ENCODE results near the gene APRT.
A peak's percentile ranks its signal among the peaks of the same experiment; 100 is the strongest.
"Not testable (repeated sequence)": the region's sequence is repeated elsewhere in the genome, so short reads cannot be mapped to it uniquely, and the experiment has no call there.

The APRT gene

GRCh38 chr16:88841521-88842307 lies 30.0 kb upstream of the APRT start:
- DNase-seq = no peak

DNA sequence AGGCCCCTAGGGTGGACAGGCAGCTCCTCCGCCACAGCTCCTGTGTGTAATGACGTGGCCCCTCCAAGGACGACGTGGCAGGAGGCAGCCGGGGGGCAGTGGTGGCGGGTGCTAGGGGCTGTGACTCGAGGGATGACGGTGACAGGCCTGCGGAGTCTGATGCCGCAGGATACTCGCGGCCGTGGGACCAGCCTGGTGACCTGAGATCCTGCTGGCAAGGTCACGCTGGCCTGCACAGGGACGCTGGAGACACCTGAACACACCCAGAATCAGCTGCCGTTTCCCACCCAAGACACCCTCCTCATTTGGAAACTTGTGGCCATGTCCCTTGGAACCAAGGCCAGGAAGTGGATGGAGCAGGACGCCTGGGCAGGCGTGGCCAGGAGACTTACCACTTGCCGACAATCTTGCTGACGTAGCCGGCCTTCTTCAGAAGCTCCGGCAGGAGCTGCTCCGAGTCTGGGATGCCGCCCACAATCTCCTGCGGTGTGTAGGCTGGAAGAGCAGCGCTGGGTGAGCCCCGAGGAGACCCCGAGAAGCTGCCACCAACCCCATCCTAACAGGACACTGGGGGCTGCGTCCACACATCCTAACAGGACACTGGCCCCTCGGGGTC lies 29.0 kb upstream of the APRT start:
- DNase-seq = no peak

DNA sequence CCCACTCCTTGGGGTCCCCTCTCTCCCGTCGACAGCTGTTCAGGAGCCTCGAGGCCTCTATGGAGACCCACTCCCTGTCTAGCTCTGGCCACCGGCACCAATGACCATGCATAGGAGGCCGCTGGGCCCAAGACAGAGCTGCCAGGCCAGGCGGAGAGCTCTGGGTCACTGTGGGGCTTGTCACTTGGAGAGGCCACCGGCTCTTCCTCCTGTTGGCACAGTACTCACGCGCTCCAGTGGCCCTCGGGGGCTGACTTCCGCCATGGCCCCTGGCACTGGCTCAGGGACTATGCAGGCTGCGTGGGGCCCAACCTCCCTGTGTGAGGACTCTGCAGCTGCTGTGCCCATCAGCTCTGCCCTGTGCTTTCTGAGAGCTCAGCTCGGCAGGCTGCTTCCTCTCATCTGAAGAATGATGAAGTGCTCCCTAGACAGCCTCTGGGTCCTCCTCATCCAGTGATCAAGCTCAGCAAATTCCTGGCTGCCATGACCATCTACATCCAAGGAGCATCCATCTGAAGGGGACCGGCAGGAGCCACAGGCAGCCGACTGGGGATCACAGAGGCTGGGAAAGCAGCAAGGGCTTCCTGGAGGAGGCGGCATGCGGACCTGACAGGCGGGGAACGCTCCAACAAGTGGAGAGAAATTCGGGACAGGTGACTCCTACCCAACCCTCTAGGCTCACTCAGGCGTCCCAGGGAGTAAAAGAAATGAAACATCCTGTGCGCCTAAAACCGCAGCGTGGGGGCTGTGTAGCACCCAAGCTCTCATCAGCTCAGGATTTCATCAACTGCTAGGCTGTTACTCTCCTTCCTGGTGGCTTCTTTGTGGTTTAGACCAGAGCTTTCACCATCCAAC lies 28.2 kb upstream of the APRT start:
- peak in 1 of 3 donors; percentile 13 for DNase-seq

GRCh38 chr16:88839026-88839529 lies 27.4 kb upstream of the APRT start:
- peak in 1 of 3 donors; percentile 17 for DNase-seq

DNA sequence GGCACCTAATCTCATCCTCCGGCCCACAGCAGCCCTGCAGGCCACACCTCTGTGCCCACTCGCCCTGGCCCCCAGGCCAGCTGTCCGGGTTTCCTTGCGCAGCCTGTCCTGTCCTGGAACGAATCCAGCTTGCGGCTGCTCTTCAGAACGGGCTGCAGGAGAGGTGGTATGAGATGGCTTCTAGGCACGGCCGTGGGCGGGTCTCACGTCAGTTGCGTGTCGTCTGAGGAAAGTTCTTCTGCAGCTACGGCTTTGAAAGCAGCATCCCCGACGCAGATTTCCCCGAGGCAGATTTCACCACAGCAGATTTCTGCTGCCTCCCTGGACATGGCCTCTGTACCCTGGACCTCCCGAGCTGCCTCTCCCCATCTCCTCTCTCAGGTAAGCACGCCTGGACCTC lies 26.8 kb upstream of the APRT start:
- no peak for DNase-seq

GRCh38 chr16:88837806-88838205 lies 26.1 kb upstream of the APRT start:
- DNase-seq = no peak

DNA sequence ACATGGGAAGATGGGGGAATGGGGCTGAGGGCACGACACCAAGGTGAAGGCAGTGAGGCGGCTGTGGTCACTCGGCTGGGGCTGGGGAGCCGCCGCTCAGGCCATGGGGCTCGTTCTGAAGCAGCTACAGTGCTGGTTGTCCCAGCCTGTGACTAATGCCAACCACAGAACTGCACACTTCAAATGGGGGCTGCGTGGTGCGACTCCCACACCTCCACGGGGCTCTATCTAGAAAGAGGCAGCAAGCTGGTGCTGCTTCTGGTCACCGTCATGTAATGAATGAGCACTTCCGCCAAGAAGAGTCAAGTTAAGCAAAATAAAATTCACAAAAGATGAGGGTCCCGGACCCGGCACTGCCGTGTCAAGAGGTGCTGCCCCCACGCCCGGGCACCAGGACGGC lies 25.1 kb upstream of the APRT start:
- DNase-seq = no peak

DNA sequence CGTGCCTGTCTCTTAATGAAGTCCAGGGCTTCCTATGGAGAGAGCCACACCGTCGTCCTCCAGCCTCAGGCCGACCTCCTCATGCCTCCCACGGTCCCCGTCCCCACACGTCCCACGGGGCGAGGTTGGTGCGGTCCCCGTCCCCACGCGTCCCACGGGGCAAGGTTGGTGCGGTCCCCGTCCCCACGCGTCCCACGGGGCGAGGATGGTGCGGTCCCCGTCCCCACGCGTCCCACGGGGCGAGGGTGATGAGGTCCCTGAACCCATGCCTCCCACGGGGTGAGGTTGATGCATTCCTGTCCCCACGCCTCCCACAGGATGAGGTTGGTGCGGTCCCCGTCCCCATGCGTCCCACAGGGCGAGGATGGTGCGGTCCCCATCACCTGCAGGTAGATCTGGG lies 24.1 kb upstream of the APRT start:
- DNase-seq = no peak

DNA sequence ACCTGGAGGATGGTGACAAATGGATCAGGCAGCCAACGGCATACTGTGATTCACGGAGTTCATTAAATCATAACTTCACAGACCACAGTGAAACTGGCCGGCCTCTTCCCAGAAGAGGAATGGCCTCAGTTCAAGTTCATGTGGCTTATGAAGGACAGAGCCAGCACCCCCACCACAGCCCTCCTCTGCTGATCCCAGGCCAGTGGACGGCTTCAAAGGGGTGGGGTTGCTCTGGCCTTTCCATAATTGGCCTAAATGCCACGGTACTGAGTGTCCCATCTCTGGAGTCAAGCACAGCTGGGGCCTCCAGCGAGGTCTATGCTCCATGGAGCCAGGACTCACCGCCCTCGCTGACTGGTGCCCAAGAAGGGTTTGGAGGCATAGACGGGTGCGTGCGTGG lies 23.7 kb upstream of the APRT start:
- DNase-seq = no peak

GRCh38 chr16:88834670-88835069 lies 22.9 kb upstream of the APRT start:
- DNase-seq = no peak

- no peak for DNase-seq
Measured at GRCh38 chr16:88833086-88833485, 21.4 kb upstream of the APRT start.

GRCh38 chr16:88831838-88832237 lies 20.1 kb upstream of the APRT start:
- no peak for DNase-seq

GRCh38 chr16:88830783-88831182 lies 19.1 kb upstream of the APRT start:
- DNase-seq = no peak

DNA sequence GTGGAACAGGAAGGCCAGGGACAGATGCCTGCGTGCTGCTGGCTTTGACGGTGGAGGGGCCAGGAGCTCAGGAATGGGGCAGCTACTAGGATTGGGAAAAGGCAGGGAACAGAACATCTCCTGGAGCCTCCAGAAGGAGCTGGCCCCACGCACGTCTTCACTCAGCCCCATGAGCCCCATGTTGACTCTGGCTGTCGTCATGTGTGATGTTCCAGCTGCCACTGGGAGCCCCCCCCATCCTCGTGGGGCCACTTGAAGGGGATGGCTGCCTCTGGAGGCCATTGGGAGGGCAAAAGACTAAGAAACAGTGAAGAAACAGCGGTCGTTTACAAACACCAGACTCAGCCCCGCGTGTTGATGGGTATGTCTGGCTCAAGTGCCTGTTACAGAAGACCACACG lies 18.5 kb upstream of the APRT start:
- no peak for DNase-seq

DNA sequence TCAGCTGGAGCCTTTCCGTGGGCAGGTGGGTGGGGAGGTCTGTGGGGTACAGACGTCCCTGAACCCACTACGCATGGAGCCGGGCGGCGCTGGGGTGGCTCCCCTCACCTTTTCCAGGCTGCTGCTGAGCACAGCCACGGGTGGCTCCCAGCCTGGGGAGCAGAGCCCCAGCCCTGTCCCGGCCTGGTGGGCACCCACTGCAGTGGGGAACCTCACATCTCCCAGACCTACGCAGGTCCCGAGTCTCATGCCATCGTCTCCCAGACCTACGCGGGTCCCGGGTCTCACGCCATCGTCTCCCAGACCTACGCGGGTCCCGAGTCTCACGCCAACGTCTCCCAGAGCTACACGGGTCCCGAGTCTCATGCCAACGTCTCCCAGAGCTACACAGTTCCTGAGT lies 17.0 kb upstream of the APRT start:
- DNase-seq = no peak

GRCh38 chr16:88827727-88828126 lies 16.0 kb upstream of the APRT start:
- DNase-seq = no peak

GRCh38 chr16:88826070-88826840 lies 14.5 kb upstream of the APRT start:
- DNase-seq = no peak

DNA sequence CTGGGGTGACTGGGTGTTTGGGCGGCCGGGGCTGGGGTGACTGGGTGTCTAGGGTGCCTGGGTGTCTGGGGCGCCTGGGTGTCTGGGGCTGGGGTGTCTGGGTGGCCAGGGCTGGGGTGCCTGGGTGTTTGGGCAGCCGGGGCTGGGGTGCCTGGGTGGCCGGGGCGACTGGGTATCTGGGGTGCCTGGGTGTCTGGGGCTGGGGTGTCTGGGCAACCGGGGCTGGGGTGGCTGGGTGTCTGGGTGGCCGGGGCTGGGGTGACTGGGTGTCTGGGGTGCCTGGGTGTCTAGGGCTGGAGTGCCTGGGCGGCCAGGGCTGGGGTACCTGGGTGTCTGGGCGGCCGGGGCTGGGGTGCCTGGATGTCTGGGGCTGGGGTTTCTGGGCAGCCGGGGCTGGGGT lies 13.4 kb upstream of the APRT start:
- DNase-seq = no peak

DNA sequence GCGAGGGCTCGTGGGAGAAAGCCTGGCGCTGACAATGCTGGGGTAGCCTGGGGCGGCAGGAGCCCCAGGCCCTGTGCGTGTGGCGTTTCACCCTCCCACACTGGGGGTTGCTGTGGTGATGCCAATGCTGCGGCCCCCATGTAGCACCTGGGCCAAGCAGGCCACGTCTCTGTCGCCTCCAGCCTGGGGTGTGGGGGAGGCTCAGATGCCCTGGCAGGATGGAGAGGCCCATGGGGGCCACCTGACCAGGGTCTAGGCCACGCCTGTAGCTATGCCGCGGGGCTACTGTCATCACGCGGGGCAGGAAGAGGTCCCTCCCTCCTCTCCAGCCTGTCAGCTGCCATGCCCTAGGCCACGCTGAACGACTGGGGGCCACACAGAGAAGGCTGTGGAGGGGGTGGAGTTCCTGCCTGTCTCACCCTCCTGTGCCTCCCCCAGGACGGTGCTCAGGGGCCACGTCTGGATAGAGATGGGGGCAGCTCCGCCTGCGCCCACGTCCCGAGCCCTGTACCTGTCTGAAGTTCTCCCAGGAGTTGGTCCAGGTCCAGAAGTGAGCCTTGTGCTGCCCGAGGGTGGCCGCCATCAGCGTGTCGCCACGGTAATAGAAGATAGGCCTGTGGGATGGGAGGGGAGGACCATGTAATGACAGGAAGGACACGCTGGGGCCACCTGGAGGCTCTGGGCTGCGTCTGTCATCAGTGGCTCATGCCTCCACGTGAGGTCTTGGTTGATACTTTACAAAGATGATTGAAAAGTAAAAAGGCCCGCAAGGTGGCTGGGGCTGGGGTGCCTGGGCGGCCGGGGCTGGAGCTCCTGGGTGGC lies 12.7 kb upstream of the APRT start:
- no peak for DNase-seq

- DNase-seq = not testable (repeated sequence)
Measured at GRCh38 chr16:88823646-88824045, 11.9 kb upstream of the APRT start.

DNA sequence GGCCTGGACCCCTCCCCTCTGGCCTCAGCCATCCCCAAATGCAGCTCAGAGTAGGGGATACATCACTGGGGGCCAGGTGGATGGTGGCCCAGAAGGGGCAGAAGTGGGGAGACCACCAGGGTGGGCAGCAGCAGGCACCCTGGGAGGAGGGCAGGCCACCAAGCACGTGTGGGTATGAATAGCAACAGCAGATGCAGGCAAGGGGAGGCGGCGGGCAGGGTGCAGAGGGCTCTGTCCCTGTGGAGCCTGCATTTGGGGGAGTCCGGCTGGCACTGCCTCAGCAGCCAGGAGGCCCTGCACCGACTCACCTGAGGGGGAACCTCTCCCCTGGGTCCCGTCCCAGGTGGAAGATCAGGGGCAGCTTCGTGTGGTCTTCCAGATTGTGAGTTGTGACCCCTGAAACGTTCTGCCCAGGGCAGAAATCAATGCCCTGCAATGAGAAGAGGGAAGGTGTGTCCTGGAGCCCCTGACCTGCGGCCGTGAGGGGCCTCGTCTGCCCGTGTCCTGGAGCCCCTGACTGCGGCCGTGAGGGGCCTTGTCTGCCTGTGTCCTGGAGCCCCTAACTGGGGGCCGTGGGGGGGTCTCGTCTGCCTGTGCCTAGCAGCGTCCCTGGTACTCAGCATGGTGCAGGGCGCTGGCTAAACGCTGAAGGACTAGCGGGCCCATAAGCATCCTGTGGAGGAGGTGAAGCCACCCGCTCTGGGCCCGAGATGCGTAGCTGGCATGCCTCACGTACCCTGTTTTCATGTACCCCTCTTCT lies 10.7 kb upstream of the APRT start:
- no peak for DNase-seq
